ENCODE data around the gene MLPH.
A peak's percentile ranks its signal among the peaks of the same experiment; 100 is the strongest.

MLPH gene

DNA sequence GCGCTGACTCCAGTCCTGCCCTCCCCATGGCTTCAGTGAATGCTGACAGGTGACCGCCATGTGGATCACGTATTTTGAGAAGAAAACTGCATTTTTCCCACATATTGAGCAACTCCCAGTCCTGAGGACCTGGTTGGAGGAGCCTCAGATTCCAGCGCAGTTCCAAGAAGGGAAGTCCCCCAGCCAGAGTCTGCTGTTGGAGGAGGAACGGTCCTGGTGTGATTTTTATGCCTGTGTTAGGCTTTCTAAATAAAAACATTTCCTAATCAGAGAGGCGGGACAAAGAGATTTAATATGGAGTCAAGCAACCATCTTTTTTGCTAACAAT, 40.7 kb upstream of the MLPH start:
- Histone ChIP-seq H2BK12ac (ENCODE audit: low read length) (no peak overlapping the region), H3K4me2 (ENCODE audit: insufficient read depth, low read length, poor library complexity, severe bottlenecking) (no peak overlapping the region), H3K23ac (ENCODE audit: low read depth, low read length, poor library complexity) (no peak overlapping the region)

DNA sequence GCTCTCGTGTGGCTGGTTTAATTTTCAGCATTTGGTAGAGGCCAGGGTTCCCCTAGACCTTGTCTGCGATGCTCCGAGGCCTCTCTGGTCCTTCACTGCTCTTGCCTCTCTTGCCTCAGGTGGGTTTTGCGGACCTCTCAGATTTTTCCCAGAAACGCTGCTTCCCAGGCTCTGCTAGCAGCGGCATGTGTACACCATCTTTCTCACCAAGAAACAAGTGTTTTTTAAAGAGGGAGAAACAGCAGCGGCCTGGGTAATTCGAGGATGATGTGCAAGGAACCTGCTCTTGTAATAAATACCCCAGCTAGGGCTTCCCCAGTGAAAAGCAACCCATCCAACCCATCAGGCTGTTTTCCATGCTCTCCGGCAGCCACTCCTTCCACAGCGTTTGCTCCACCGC, 39.6 kb upstream of the MLPH start:
- H2AFZ ChIP-seq (ENCODE audit: low read length), result no peak overlapping the region
- H2BK12ac ChIP-seq (ENCODE audit: low read length), result no peak overlapping the region
- no peaks in the 10 kb centered on the region for H3K9me3 ChIP-seq (replicated peaks in 1 of 2; ENCODE audit: control insufficient read depth in 2 of 2, insufficient read depth in 1 of 2, low read depth in 1 of 2, low read length in 2 of 2)
- H4K91ac ChIP-seq (ENCODE audit: low read depth, low read length, poor library complexity), result no peak overlapping the region
- H3K18ac ChIP-seq (ENCODE audit: low read length), result no peak overlapping the region
- WGBS, 2 donors (ENCODE audit: extremely low coverage in 2 of 2, insufficient read length in 2 of 2, insufficient replicate concordance in 1 of 2), result no CpG with 5 or more reads among the region's 11 CpGs
- no peak overlapping the region for H2BK120ac ChIP-seq (ENCODE audit: low read depth, low read length)
- no peak for DNase-seq (ENCODE audit: low spot score)
- H2BK15ac ChIP-seq (ENCODE audit: low read length), result no peak overlapping the region
- no peaks in the 10 kb centered on the region for H3K4me1 ChIP-seq (ENCODE audit: control insufficient read depth in 2 of 2, insufficient read depth in 1 of 2, low read depth in 1 of 2, low read length in 2 of 2)
- no peak overlapping the region for H4K8ac ChIP-seq (ENCODE audit: low read depth, low read length)
- no peak overlapping the region for H3K4me2 ChIP-seq (ENCODE audit: insufficient read depth, low read length, poor library complexity, severe bottlenecking)
- no peak overlapping the region for H2BK5ac ChIP-seq (ENCODE audit: low read length)
- no peaks in the 10 kb centered on the region for H3K36me3 ChIP-seq (replicated peaks in 1 of 2; ENCODE audit: control insufficient read depth in 2 of 2, insufficient read depth in 2 of 2, low read length in 2 of 2)
- no peak overlapping the region for H3K27ac ChIP-seq (replicated peaks; ENCODE audit: low read length)
- no peak overlapping the region for H3K4me3 ChIP-seq (ENCODE audit: low read length in 2 of 2)
- no peak overlapping the region for H3K9ac ChIP-seq (ENCODE audit: low read depth, low read length, poor library complexity)
- peaks cover 0 to 3% (median 0%) of the 10 kb centered on the region in 3 experiments for H3K27me3 ChIP-seq (ENCODE audit: control insufficient read depth in 3 of 3, insufficient read depth in 3 of 3, low read depth in 1 of 3, low read length in 3 of 3)
- H3K79me1 ChIP-seq (ENCODE audit: low read depth, low read length), result no peaks in the 10 kb centered on the region
- no peak overlapping the region for H3K14ac ChIP-seq (ENCODE audit: low read length)
- H3K4ac ChIP-seq (ENCODE audit: low read length), result no peak overlapping the region
- H2AK5ac ChIP-seq (ENCODE audit: low read depth, low read length), result no peak overlapping the region
- no peak overlapping the region for H3K23ac ChIP-seq (ENCODE audit: low read depth, low read length, poor library complexity)

More for the DNA sequence above, 40.7 kb upstream of the MLPH start:
- Histone ChIP-seq H4K91ac (ENCODE audit: low read depth, low read length, poor library complexity) (no peak overlapping the region), H2BK120ac (ENCODE audit: low read depth, low read length) (no peak overlapping the region), H3K27ac (replicated peaks; ENCODE audit: low read length) (no peak overlapping the region), H3K14ac (ENCODE audit: low read length) (no peak overlapping the region), H3K9ac (ENCODE audit: low read depth, low read length, poor library complexity) (no peak overlapping the region), H3K27me3 (ENCODE audit: control insufficient read depth in 3 of 3, insufficient read depth in 3 of 3, low read depth in 1 of 3, low read length in 3 of 3) (peaks cover 0 to 3% (median 0%) of the 10 kb centered on the region in 3 experiments), H3K79me1 (ENCODE audit: low read depth, low read length) (no peaks in the 10 kb centered on the region), H3K9me3 (replicated peaks in 1 of 2; ENCODE audit: control insufficient read depth in 2 of 2, insufficient read depth in 1 of 2, low read depth in 1 of 2, low read length in 2 of 2) (no peaks in the 10 kb centered on the region), H2AFZ (ENCODE audit: low read length) (no peak overlapping the region), H3K4me3 (ENCODE audit: low read length in 2 of 2) (no peak overlapping the region), H2AK5ac (ENCODE audit: low read depth, low read length) (peak overlapping the region; percentile 65), H2BK5ac (ENCODE audit: low read length) (no peak overlapping the region), H3K18ac (ENCODE audit: low read length) (peak overlapping the region; percentile 3), H3K4me1 (ENCODE audit: control insufficient read depth in 2 of 2, insufficient read depth in 1 of 2, low read depth in 1 of 2, low read length in 2 of 2) (no peaks in the 10 kb centered on the region), H2BK15ac (ENCODE audit: low read length) (no peak overlapping the region), H3K36me3 (replicated peaks in 1 of 2; ENCODE audit: control insufficient read depth in 2 of 2, insufficient read depth in 2 of 2, low read length in 2 of 2) (no peaks in the 10 kb centered on the region), H3K4ac (ENCODE audit: low read length) (no peak overlapping the region), H4K8ac (ENCODE audit: low read depth, low read length) (no peak overlapping the region)
- no CpG with 5 or more reads among the region's 6 CpGs for WGBS, 2 donors (ENCODE audit: extremely low coverage in 2 of 2, insufficient read length in 2 of 2, insufficient replicate concordance in 1 of 2)
- DNase-seq (ENCODE audit: low spot score), result no peak

DNA sequence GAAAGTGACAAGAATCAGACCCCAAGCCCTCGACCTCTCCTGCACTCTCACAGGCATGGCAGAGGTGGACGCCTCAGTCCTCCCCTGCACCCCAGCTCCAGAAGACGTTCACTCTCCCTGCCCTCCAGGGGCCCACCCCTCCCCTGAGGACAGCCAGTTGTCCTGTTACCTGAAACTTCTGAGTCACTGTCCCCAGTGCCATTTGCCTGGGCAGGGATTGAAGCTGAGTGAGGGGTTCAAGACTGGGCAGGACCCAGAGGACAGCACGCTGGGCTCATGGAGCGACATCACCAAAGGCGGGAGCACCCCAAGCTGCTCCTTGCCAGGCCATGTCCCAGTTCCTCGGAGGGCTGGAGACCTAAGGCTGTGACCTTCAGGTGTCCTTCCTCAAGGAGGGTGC, 38.9 kb upstream of the MLPH start:
- Histone ChIP-seq H3K14ac (ENCODE audit: low read length) (no peak overlapping the region), H2AK5ac (ENCODE audit: low read depth, low read length) (no peak overlapping the region), H2BK15ac (ENCODE audit: low read length) (no peak overlapping the region), H3K9me3 (replicated peaks in 1 of 2; ENCODE audit: control insufficient read depth in 2 of 2, insufficient read depth in 1 of 2, low read depth in 1 of 2, low read length in 2 of 2) (no peaks in the 10 kb centered on the region), H3K9ac (ENCODE audit: low read depth, low read length, poor library complexity) (no peak overlapping the region), H4K91ac (ENCODE audit: low read depth, low read length, poor library complexity) (no peak overlapping the region), H2BK12ac (ENCODE audit: low read length) (no peak overlapping the region), H2BK120ac (ENCODE audit: low read depth, low read length) (no peak overlapping the region), H3K4me2 (ENCODE audit: insufficient read depth, low read length, poor library complexity, severe bottlenecking) (no peak overlapping the region), H2BK5ac (ENCODE audit: low read length) (no peak overlapping the region), H3K27me3 (ENCODE audit: control insufficient read depth in 3 of 3, insufficient read depth in 3 of 3, low read depth in 1 of 3, low read length in 3 of 3) (peaks cover 0 to 3% (median 0%) of the 10 kb centered on the region in 3 experiments), H3K79me1 (ENCODE audit: low read depth, low read length) (no peaks in the 10 kb centered on the region), H3K4me1 (ENCODE audit: control insufficient read depth in 2 of 2, insufficient read depth in 1 of 2, low read depth in 1 of 2, low read length in 2 of 2) (no peaks in the 10 kb centered on the region), H3K4ac (ENCODE audit: low read length) (no peak overlapping the region), H3K4me3 (ENCODE audit: low read length in 2 of 2) (no peak overlapping the region), H4K8ac (ENCODE audit: low read depth, low read length) (no peak overlapping the region), H3K27ac (replicated peaks; ENCODE audit: low read length) (no peak overlapping the region), H2AFZ (ENCODE audit: low read length) (no peak overlapping the region), H3K18ac (ENCODE audit: low read length) (peak overlapping the region; percentile 6), H3K36me3 (replicated peaks in 1 of 2; ENCODE audit: control insufficient read depth in 2 of 2, insufficient read depth in 2 of 2, low read length in 2 of 2) (no peaks in the 10 kb centered on the region), H3K23ac (ENCODE audit: low read depth, low read length, poor library complexity) (no peak overlapping the region)
- DNase-seq (ENCODE audit: low spot score), result no peak
- no CpG with 5 or more reads among the region's 7 CpGs for WGBS, 2 donors (ENCODE audit: extremely low coverage in 2 of 2, insufficient read length in 2 of 2, insufficient replicate concordance in 1 of 2)

GRCh38 chr2:237448626-237449025, 38.4 kb upstream of the MLPH start:
- Histone ChIP-seq H2BK5ac (ENCODE audit: low read length) (no peak overlapping the region), H3K18ac (ENCODE audit: low read length) (no peak overlapping the region), H3K27me3 (ENCODE audit: control insufficient read depth in 3 of 3, insufficient read depth in 3 of 3, low read depth in 1 of 3, low read length in 3 of 3) (peaks cover 0 to 3% (median 0%) of the 10 kb centered on the region in 3 experiments), H3K4me1 (ENCODE audit: control insufficient read depth in 2 of 2, insufficient read depth in 1 of 2, low read depth in 1 of 2, low read length in 2 of 2) (no peaks in the 10 kb centered on the region), H2BK120ac (ENCODE audit: low read depth, low read length) (no peak overlapping the region), H2BK15ac (ENCODE audit: low read length) (no peak overlapping the region), H3K9me3 (replicated peaks in 1 of 2; ENCODE audit: control insufficient read depth in 2 of 2, insufficient read depth in 1 of 2, low read depth in 1 of 2, low read length in 2 of 2) (no peaks in the 10 kb centered on the region), H2AK5ac (ENCODE audit: low read depth, low read length) (no peak overlapping the region), H4K91ac (ENCODE audit: low read depth, low read length, poor library complexity) (no peak overlapping the region), H4K8ac (ENCODE audit: low read depth, low read length) (no peak overlapping the region), H2BK12ac (ENCODE audit: low read length) (no peak overlapping the region), H3K4ac (ENCODE audit: low read length) (no peak overlapping the region), H2AFZ (ENCODE audit: low read length) (no peak overlapping the region), H3K14ac (ENCODE audit: low read length) (no peak overlapping the region), H3K79me1 (ENCODE audit: low read depth, low read length) (no peaks in the 10 kb centered on the region), H3K36me3 (replicated peaks in 1 of 2; ENCODE audit: control insufficient read depth in 2 of 2, insufficient read depth in 2 of 2, low read length in 2 of 2) (no peaks in the 10 kb centered on the region), H3K4me2 (ENCODE audit: insufficient read depth, low read length, poor library complexity, severe bottlenecking) (no peak overlapping the region), H3K23ac (ENCODE audit: low read depth, low read length, poor library complexity) (no peak overlapping the region), H3K27ac (replicated peaks; ENCODE audit: low read length) (no peak overlapping the region), H3K4me3 (ENCODE audit: low read length in 2 of 2) (no peak overlapping the region), H3K9ac (ENCODE audit: low read depth, low read length, poor library complexity) (no peak overlapping the region)
- WGBS, 2 donors (ENCODE audit: extremely low coverage in 2 of 2, insufficient read length in 2 of 2, insufficient replicate concordance in 1 of 2), result no CpG with 5 or more reads among the region's 6 CpGs
- no peak for DNase-seq (ENCODE audit: low spot score)
